OCI-LY3 (cell line): ENCODE measurements around the gene TMEM119.

ENCODE experiments used
- H2AFZ ChIP-seq: fragments of 200-600, 300-600 bp; shearing (Covaris generic); 2 replicates; pipeline ENCODE4 v1.6.0; 2014; ENCODE audit warnings: antibody characterized with exemption, low read depth, low read length
- H3K27ac ChIP-seq: fragments of 200-600, 300-600 bp; sonication (generic); 2 replicates; pipeline ENCODE4 v1.5.1; 2014; ENCODE audit warnings: mild to moderate bottlenecking, low read length, moderate library complexity, mixed read lengths
- H3K27me3 ChIP-seq: fragments of 200-600, 300-600 bp; sonication (generic); 2 replicates; pipeline ENCODE4 v1.6.1; 2014; ENCODE audit warnings: low read depth, low read length, mixed read lengths
- H3K36me3 ChIP-seq: fragments of 200-600, 300-600 bp; sonication (generic); replicated peaks from 2 replicates; pipeline ENCODE3; 2014; ENCODE audit warnings: low read depth, low read length, mixed read lengths
- H3K4me1 ChIP-seq: fragments of 300-600, 200-600 bp; sonication (generic); 2 replicates; pipeline ENCODE4 v1.6.1; 2014; ENCODE audit warnings: low read length, mixed read lengths
- H3K4me2 ChIP-seq: fragments of 200-600, 300-600 bp; sonication (generic); 2 replicates; pipeline ENCODE4 v1.6.1; 2014; ENCODE audit warnings: low read length, mixed read lengths
- H3K4me3 ChIP-seq: fragments of 300-600, 200-600 bp; sonication (generic); 2 replicates; pipeline ENCODE4 v1.5.1; 2014; ENCODE audit warnings: antibody characterized with exemption, mild to moderate bottlenecking, low read length, moderate library complexity
- H3K79me2 ChIP-seq: fragments of 300-600, 200-600 bp; shearing (Covaris generic); 2 replicates; pipeline ENCODE4 v1.6.1; 2014; ENCODE audit warnings: mild to moderate bottlenecking, low read length, mixed read lengths
- H3K9ac ChIP-seq: fragments of 300-600, 200-600 bp; shearing (Covaris generic); 2 replicates; pipeline ENCODE4 v1.6.0; 2014; ENCODE audit warnings: mild to moderate bottlenecking, low read length, moderate library complexity
- H3K9me3 ChIP-seq: fragments of 200-600, 300-600 bp; shearing (Covaris generic); 2 replicates; pipeline ENCODE4 v1.6.1; 2014; ENCODE audit warnings: low read length, mixed read lengths; ENCODE audit not compliant: insufficient read depth
- H4K20me1 ChIP-seq: fragments of 200-600, 300-600 bp; sonication (generic); 2 replicates; pipeline ENCODE4 v1.6.1; 2016; ENCODE audit warnings: low read length, mixed read lengths; ENCODE audit not compliant: insufficient read depth
- EZH2phosphoT487 ChIP-seq: fragments of 200-600 bp; shearing (Covaris generic); IDR thresholded peaks from 2 replicates; pipeline ENCODE4 v1.6.1; 2018; ENCODE audit warnings: antibody characterized with exemption, mixed run types, low read depth
- TF ChIP-seq, protein P1 (sequence below): fragments of 200-600, 300-600 bp; sonication (generic); IDR thresholded peaks from 2 replicates; pipeline ENCODE4 v1.5.1; 2014; ENCODE audit warnings: antibody characterized with exemption, low read length, low read depth

Gene TMEM119

DNA sequence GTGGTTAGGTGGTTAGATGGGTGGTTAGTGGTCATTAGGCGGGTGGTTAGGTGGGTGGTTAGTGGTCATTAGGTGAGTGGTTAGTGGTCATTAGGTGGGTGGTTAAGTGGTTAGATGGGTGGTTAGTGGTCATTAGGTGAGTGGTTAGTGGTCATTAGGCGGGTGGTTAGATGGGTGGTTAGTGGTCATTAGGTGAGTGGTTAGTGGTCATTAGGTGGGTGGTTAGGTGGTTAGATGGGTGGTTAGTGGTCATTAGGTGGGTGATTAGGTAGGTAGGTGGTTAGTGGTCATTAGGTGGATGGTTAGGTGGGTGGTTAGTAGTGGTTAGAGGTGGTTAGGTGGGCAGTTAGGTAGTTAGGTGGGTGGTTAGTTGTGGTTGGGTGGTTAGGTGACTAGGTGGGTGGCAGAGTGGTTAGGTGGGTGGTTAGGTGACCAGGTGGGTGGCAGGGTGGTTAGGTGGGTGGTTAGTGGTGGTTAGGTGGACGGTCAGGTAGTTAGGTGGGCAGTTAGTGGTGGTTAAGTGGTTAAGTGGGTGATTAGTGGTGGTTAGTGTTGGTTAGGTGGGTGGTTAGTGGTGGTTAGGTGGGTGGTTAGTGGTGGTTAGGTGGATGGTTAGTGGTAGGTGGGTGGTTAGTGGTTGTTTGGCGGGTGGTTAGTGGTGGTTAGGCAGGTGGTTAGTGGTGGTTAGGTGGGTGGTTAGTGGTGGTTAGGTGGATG lies 8.0 kb upstream of the TMEM119 start:
- no peak overlapping the region for H3K4me2 ChIP-seq
- no peaks in the 10 kb centered on the region for H3K4me1 ChIP-seq
- no peak overlapping the region for H2AFZ ChIP-seq
- no peak overlapping the region for H3K4me3 ChIP-seq
- no peaks in the 10 kb centered on the region for H3K36me3 ChIP-seq
- H3K79me2 ChIP-seq: no peaks in the 10 kb centered on the region
- TF ChIP-seq EZH2phosphoT487: no peak
- TF ChIP-seq, protein P1, sequence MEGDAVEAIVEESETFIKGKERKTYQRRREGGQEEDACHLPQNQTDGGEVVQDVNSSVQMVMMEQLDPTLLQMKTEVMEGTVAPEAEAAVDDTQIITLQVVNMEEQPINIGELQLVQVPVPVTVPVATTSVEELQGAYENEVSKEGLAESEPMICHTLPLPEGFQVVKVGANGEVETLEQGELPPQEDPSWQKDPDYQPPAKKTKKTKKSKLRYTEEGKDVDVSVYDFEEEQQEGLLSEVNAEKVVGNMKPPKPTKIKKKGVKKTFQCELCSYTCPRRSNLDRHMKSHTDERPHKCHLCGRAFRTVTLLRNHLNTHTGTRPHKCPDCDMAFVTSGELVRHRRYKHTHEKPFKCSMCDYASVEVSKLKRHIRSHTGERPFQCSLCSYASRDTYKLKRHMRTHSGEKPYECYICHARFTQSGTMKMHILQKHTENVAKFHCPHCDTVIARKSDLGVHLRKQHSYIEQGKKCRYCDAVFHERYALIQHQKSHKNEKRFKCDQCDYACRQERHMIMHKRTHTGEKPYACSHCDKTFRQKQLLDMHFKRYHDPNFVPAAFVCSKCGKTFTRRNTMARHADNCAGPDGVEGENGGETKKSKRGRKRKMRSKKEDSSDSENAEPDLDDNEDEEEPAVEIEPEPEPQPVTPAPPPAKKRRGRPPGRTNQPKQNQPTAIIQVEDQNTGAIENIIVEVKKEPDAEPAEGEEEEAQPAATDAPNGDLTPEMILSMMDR: no peak
- no peak overlapping the region for H3K9ac ChIP-seq
- H3K27me3 ChIP-seq: peaks cover 12% of the 10 kb centered on the region
- no peak overlapping the region for H3K27ac ChIP-seq
- no peaks in the 10 kb centered on the region for H3K9me3 ChIP-seq
- H4K20me1 ChIP-seq: no peaks in the 10 kb centered on the region

- Histone ChIP-seq H2AFZ (no peak overlapping the region), H3K4me1 (no peaks in the 10 kb centered on the region), H4K20me1 (no peaks in the 10 kb centered on the region), H3K4me3 (no peak overlapping the region), H3K27me3 (peaks cover 12% of the 10 kb centered on the region), H3K36me3 (no peaks in the 10 kb centered on the region), H3K79me2 (no peaks in the 10 kb centered on the region), H3K4me2 (no peak overlapping the region), H3K9ac (no peak overlapping the region), H3K9me3 (no peaks in the 10 kb centered on the region), H3K27ac (no peak overlapping the region)
- TF ChIP-seq, protein P1: no peak
- TF ChIP-seq EZH2phosphoT487: no peak
Measured at GRCh38 chr12:108605000-108605689, 7.3 kb upstream of the TMEM119 start.

GRCh38 chr12:108604208-108604941 lies 6.5 kb upstream of the TMEM119 start:
- H3K9ac ChIP-seq: no peak overlapping the region
- no peak overlapping the region for H2AFZ ChIP-seq

More at GRCh38 chr12:108604208-108604941, 6.5 kb upstream of the TMEM119 start:
- Histone ChIP-seq H3K27ac (no peak overlapping the region), H3K4me1 (no peaks in the 10 kb centered on the region), H3K4me2 (no peak overlapping the region), H3K27me3 (peaks cover 12% of the 10 kb centered on the region), H3K9me3 (no peaks in the 10 kb centered on the region), H4K20me1 (no peaks in the 10 kb centered on the region), H3K4me3 (no peak overlapping the region), H3K79me2 (no peaks in the 10 kb centered on the region), H3K36me3 (no peaks in the 10 kb centered on the region)
- TF ChIP-seq EZH2phosphoT487: no peak
- TF ChIP-seq, protein P1: no peak
